HEK293 (cell line): ENCODE results near the gene GMPS.

Source experiments
- GLI4 ChIP-seq: fragments of 450-650 bp; formaldehyde crosslinking; IDR thresholded peaks from 2 replicates; pipeline ENCODE4 v1.5.1; 2016; ENCODE audit warnings: missing biosample characterization, missing genetic modification characterization
- KLF1 ChIP-seq: fragments of 450-650 bp; formaldehyde crosslinking; IDR thresholded peaks from 2 replicates; pipeline ENCODE4 v1.5.1; 2016; ENCODE audit warnings: missing biosample characterization, missing genetic modification characterization
- KLF16 ChIP-seq: fragments of 450-650 bp; formaldehyde crosslinking; IDR thresholded peaks from 2 replicates; pipeline ENCODE4 v1.5.1; 2017; ENCODE audit warnings: missing biosample characterization, missing genetic modification characterization
- OSR2 ChIP-seq: fragments of 450-650 bp; formaldehyde crosslinking; IDR thresholded peaks from 2 replicates; pipeline ENCODE4 v1.5.1; 2016; ENCODE audit warnings: missing biosample characterization, missing genetic modification characterization
- PRDM1 ChIP-seq: fragments of 450-650 bp; formaldehyde crosslinking; IDR thresholded peaks from 2 replicates; pipeline ENCODE4; 2016; ENCODE audit warnings: missing biosample characterization, missing genetic modification characterization
- SETDB1 ChIP-seq: IDR thresholded peaks from one replicate; pipeline ENCODE4 v1.6.1; 2017; ENCODE audit warnings: mild to moderate bottlenecking, low read length, moderate library complexity, mixed read lengths; ENCODE audit not compliant: insufficient read length
- ZBTB10 ChIP-seq: fragments of 450-650 bp; formaldehyde crosslinking; IDR thresholded peaks from 2 replicates; pipeline ENCODE4 v1.5.1; 2016; ENCODE audit warnings: missing biosample characterization, missing genetic modification characterization
- ZBTB17 ChIP-seq: fragments of 450-650 bp; formaldehyde crosslinking; IDR thresholded peaks from 2 replicates; pipeline ENCODE4 v1.5.1; 2016; ENCODE audit warnings: missing biosample characterization, missing genetic modification characterization
- ZBTB44 ChIP-seq: fragments of 450-650 bp; IDR thresholded peaks from 2 replicates; pipeline ENCODE4 v1.5.1; 2018; ENCODE audit warnings: missing biosample characterization, mild to moderate bottlenecking, missing genetic modification characterization
- ZBTB8A ChIP-seq: fragments of 450-650 bp; formaldehyde crosslinking; IDR thresholded peaks from 2 replicates; pipeline ENCODE4 v1.5.1; 2016; ENCODE audit warnings: missing biosample characterization, missing genetic modification characterization
- ZFHX2 ChIP-seq: fragments of 450-650 bp; formaldehyde crosslinking; conservative IDR thresholded peaks from 2 replicates; pipeline ENCODE4 v1.5.1; 2016; ENCODE audit warnings: missing biosample characterization, missing genetic modification characterization
- ZNF2 ChIP-seq: fragments of 450-650 bp; formaldehyde crosslinking; IDR thresholded peaks from 2 replicates; pipeline ENCODE4 v1.5.1; 2016; ENCODE audit warnings: missing biosample characterization, missing genetic modification characterization
- ZNF23 ChIP-seq: fragments of 450-650 bp; formaldehyde crosslinking; IDR thresholded peaks from 2 replicates; pipeline ENCODE4 v1.5.1; 2016; ENCODE audit warnings: missing biosample characterization, missing genetic modification characterization, borderline replicate concordance
- ZNF302 ChIP-seq: fragments of 450-650 bp; formaldehyde crosslinking; IDR thresholded peaks from 2 replicates; pipeline ENCODE4 v1.5.1; 2016; ENCODE audit warnings: missing biosample characterization, missing genetic modification characterization, low read depth
- ZNF423 ChIP-seq: fragments of 450-650 bp; formaldehyde crosslinking; IDR thresholded peaks from 2 replicates; pipeline ENCODE4 v1.5.1; 2016; ENCODE audit warnings: missing biosample characterization, missing genetic modification characterization
- ZNF48 ChIP-seq: fragments of 450-650 bp; formaldehyde crosslinking; IDR thresholded peaks from 2 replicates; pipeline ENCODE4 v1.5.1; 2016; ENCODE audit warnings: missing biosample characterization, missing genetic modification characterization
- ZNF518A ChIP-seq: fragments of 450-650 bp; formaldehyde crosslinking; conservative IDR thresholded peaks from 2 replicates; pipeline ENCODE4 v1.5.1; 2016; ENCODE audit warnings: low read depth, missing biosample characterization, missing genetic modification characterization
- ZNF701 ChIP-seq: fragments of 450-650 bp; formaldehyde crosslinking; IDR thresholded peaks from 2 replicates; pipeline ENCODE4 v1.5.1; 2016; ENCODE audit warnings: missing biosample characterization, missing genetic modification characterization
- ZNF747 ChIP-seq: fragments of 450-650 bp; formaldehyde crosslinking; IDR thresholded peaks from 2 replicates; pipeline ENCODE4 v1.5.1; 2016; ENCODE audit warnings: missing biosample characterization, missing genetic modification characterization
- ZNF837 ChIP-seq: fragments of 450-650 bp; formaldehyde crosslinking; IDR thresholded peaks from 2 replicates; pipeline ENCODE4 v1.5.1; 2016; ENCODE audit warnings: missing biosample characterization, missing genetic modification characterization
- ZSCAN30 ChIP-seq: fragments of 450-650 bp; IDR thresholded peaks from 2 replicates; pipeline ENCODE4 v1.5.1; 2018; ENCODE audit warnings: missing biosample characterization, mild to moderate bottlenecking, missing genetic modification characterization, moderate library complexity
- TF ChIP-seq, protein P1 (sequence below): fragments of 450-650 bp; formaldehyde crosslinking; IDR thresholded peaks from 2 replicates; pipeline ENCODE4 v1.5.1; 2016; ENCODE audit warnings: missing biosample characterization, missing genetic modification characterization
- TF ChIP-seq, protein P2 (sequence below): fragments of 450-650 bp; formaldehyde crosslinking; IDR thresholded peaks from 2 replicates; pipeline ENCODE4 v1.5.1; 2016; ENCODE audit warnings: missing biosample characterization, missing genetic modification characterization
- TF ChIP-seq, protein P3 (sequence below): fragments of 450-650 bp; formaldehyde crosslinking; IDR thresholded peaks from 2 replicates; pipeline ENCODE4 v1.5.1; 2016; ENCODE audit warnings: missing biosample characterization, missing genetic modification characterization
- TF ChIP-seq, protein P4 (sequence below): fragments of 450-650 bp; formaldehyde crosslinking; IDR thresholded peaks from 2 replicates; pipeline ENCODE4 v1.5.1; 2016; ENCODE audit warnings: missing biosample characterization, missing genetic modification characterization

GMPS gene

DNA sequence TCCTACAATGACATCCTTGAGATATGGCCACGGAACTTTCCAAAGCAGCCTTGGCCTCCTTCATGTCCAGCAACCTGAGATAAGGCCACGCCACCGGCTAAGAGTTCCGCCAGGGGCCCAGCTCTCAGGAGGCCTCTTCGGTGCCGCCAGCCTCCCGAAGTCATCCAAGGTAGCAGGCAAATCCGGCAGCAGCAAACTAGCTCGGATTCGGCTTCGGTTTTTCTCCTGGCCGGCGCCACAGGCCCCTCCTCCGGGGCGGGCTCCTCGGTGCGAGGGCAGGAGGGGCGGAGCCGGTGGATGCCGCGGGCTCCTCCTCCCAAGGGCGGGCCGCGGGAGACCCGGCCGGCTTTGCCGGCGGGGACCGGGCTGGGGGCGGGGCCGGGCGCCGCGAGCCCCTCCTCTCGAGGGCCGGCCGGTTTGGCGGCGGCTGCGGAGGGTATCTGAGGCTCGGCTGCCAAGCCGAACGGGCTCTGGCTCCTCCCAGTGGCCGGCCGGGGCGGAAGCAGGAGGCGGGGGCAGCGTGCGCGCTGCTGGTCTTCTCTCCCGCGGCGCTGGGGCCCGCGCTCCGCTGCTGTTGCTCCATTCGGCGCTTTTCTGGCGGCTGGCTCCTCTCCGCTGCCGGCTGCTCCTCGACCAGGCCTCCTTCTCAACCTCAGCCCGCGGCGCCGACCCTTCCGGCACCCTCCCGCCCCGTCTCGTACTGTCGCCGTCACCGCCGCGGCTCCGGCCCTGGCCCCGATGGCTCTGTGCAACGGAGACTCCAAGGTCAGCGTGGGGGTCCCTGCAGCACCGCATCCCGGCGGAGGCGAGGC, at the start of gene GMPS (continued):
- TF ChIP-seq ZBTB10 (tag by site-specific recombination) = peak; percentile 24; the same call in 1 of the 2 replicates
- peak; percentile 53; the same call in 1 of the 2 replicates for TF ChIP-seq ZSCAN30 (tag by site-specific recombination)
- peak; percentile 44; the same call in 1 of the 2 replicates for TF ChIP-seq KLF16 (tag by site-specific recombination)
- no peak for TF ChIP-seq ZBTB44
- TF ChIP-seq, protein P1, sequence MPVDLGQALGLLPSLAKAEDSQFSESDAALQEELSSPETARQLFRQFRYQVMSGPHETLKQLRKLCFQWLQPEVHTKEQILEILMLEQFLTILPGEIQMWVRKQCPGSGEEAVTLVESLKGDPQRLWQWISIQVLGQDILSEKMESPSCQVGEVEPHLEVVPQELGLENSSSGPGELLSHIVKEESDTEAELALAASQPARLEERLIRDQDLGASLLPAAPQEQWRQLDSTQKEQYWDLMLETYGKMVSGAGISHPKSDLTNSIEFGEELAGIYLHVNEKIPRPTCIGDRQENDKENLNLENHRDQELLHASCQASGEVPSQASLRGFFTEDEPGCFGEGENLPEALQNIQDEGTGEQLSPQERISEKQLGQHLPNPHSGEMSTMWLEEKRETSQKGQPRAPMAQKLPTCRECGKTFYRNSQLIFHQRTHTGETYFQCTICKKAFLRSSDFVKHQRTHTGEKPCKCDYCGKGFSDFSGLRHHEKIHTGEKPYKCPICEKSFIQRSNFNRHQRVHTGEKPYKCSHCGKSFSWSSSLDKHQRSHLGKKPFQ (tag by site-specific recombination) = no peak
- no peak for TF ChIP-seq ZNF701 (tag by site-specific recombination)
- no peak for TF ChIP-seq ZBTB17 (tag by site-specific recombination)
- TF ChIP-seq, protein P2, sequence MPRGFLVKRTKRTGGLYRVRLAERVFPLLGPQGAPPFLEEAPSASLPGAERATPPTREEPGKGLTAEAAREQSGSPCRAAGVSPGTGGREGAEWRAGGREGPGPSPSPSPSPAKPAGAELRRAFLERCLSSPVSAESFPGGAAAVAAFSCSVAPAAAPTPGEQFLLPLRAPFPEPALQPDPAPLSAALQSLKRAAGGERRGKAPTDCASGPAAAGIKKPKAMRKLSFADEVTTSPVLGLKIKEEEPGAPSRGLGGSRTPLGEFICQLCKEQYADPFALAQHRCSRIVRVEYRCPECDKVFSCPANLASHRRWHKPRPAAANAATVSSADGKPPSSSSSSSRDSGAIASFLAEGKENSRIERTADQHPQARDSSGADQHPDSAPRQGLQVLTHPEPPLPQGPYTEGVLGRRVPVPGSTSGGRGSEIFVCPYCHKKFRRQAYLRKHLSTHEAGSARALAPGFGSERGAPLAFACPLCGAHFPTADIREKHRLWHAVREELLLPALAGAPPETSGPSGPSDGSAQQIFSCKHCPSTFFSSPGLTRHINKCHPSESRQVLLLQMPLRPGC = no peak
- TF ChIP-seq OSR2 = peak; percentile 39; the same call in 1 of the 2 replicates
- TF ChIP-seq ZNF518A (tag by site-specific recombination) = no peak
- TF ChIP-seq ZNF302 = no peak
- no peak for TF ChIP-seq ZNF48 (tag by site-specific recombination)
- peak; percentile 60; the same call in 1 of the 2 replicates for TF ChIP-seq ZNF2 (tag by site-specific recombination)
- TF ChIP-seq ZNF747 = no peak
- TF ChIP-seq ZNF23 (tag by site-specific recombination) = no peak
- no peak for TF ChIP-seq PRDM1
- no peak for TF ChIP-seq ZFHX2
- 0 out of 2 replicates have a peak, but pooled peaks have one; percentile 16 for TF ChIP-seq KLF1 (tag by site-specific recombination)
- TF ChIP-seq, protein P3, sequence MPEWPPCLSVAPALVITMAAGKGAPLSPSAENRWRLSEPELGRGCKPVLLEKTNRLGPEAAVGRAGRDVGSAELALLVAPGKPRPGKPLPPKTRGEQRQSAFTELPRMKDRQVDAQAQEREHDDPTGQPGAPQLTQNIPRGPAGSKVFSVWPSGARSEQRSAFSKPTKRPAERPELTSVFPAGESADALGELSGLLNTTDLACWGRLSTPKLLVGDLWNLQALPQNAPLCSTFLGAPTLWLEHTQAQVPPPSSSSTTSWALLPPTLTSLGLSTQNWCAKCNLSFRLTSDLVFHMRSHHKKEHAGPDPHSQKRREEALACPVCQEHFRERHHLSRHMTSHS (tag by site-specific recombination) = no peak
- TF ChIP-seq, protein P4, sequence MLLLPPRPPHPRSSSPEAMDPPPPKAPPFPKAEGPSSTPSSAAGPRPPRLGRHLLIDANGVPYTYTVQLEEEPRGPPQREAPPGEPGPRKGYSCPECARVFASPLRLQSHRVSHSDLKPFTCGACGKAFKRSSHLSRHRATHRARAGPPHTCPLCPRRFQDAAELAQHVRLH (tag by site-specific recombination) = no peak
- TF ChIP-seq ZNF423 (tag by site-specific recombination) = no peak
- no peak for TF ChIP-seq ZNF837
- 0 out of 2 replicates have a peak, but pooled peaks have one; percentile 28 for TF ChIP-seq GLI4 (tag by site-specific recombination)
- no peak for TF ChIP-seq SETDB1
- TF ChIP-seq ZBTB8A (tag by site-specific recombination) = peak; percentile 13; the same call in 1 of the 2 replicates
